GM19240 (cell line): ENCODE measurements around the gene HECTD1.
"Not testable (repeated sequence)": the region's sequence is repeated elsewhere in the genome, so short reads cannot be mapped to it uniquely, and the experiment has no call there.

ENCODE experiments used
- DNase-seq: peaks from one replicate; pipeline ENCODE4 v3.0.0; 2011; ENCODE audit warnings: low spot score; ENCODE audit not compliant: insufficient read length

HECTD1 gene

GRCh38 chr14:31228533-31228932 is 20.9 kb upstream of the HECTD1 start:
- DNase-seq, result no peak

- DNase-seq, result no peak
Observed at GRCh38 chr14:31224808-31225207, 17.2 kb upstream of the HECTD1 start.

GRCh38 chr14:31223331-31223730 is 15.7 kb upstream of the HECTD1 start:
- DNase-seq, result no peak

GRCh38 chr14:31222834-31223233 is 15.2 kb upstream of the HECTD1 start:
- no peak for DNase-seq

GRCh38 chr14:31221266-31221665 is 13.7 kb upstream of the HECTD1 start:
- DNase-seq, result no peak

- no peak for DNase-seq
Observed at GRCh38 chr14:31219169-31219568, 11.6 kb upstream of the HECTD1 start.

GRCh38 chr14:31216359-31216758 is 8.8 kb upstream of the HECTD1 start:
- no peak for DNase-seq

- no peak for DNase-seq
Observed at GRCh38 chr14:31212893-31213292, 5.3 kb upstream of the HECTD1 start.

GRCh38 chr14:31209605-31210004 is 2.0 kb upstream of the HECTD1 start:
- no peak for DNase-seq

GRCh38 chr14:31208546-31209424 is 1.2 kb upstream of the HECTD1 start:
- no peak for DNase-seq

GRCh38 chr14:31207287-31207754 is 272 bp downstream of the HECTD1 start:
- DNase-seq, result no peak

GRCh38 chr14:31206536-31207286 is 882 bp downstream of the HECTD1 start:
- peak; percentile 19 for DNase-seq

- DNase-seq, result no peak
Observed at GRCh38 chr14:31205681-31206535, 1.7 kb downstream of the HECTD1 start.

GRCh38 chr14:31204593-31205534 is 2.7 kb downstream of the HECTD1 start:
- no peak for DNase-seq

GRCh38 chr14:31203899-31204592 is 3.5 kb downstream of the HECTD1 start:
- not testable (repeated sequence) for DNase-seq

- no peak for DNase-seq
Observed at GRCh38 chr14:31203414-31203742, 4.2 kb downstream of the HECTD1 start.

- DNase-seq, result no peak
Observed at GRCh38 chr14:31201111-31201510, 6.5 kb downstream of the HECTD1 start.

GRCh38 chr14:31200702-31200990 is 6.9 kb downstream of the HECTD1 start:
- DNase-seq, result no peak

GRCh38 chr14:31197671-31198070 is 9.9 kb downstream of the HECTD1 start:
- DNase-seq, result no peak

GRCh38 chr14:31196839-31197492 is 10.6 kb downstream of the HECTD1 start:
- no peak for DNase-seq
